GM19023 (cell line): ENCODE measurements around the gene ARRDC3.
"Not testable (repeated sequence)": the region's sequence is repeated elsewhere in the genome, so short reads cannot be mapped to it uniquely, and the experiment has no call there.

ENCODE experiments used
- ATAC-seq: cut with Tn5 transposase; IDR thresholded peaks from one replicate; pipeline ENCODE4 v1.9.1; 2021; ENCODE audit warnings: mild to moderate bottlenecking, moderate library complexity; ENCODE audit not compliant: unreplicated experiment

The ARRDC3 gene

DNA sequence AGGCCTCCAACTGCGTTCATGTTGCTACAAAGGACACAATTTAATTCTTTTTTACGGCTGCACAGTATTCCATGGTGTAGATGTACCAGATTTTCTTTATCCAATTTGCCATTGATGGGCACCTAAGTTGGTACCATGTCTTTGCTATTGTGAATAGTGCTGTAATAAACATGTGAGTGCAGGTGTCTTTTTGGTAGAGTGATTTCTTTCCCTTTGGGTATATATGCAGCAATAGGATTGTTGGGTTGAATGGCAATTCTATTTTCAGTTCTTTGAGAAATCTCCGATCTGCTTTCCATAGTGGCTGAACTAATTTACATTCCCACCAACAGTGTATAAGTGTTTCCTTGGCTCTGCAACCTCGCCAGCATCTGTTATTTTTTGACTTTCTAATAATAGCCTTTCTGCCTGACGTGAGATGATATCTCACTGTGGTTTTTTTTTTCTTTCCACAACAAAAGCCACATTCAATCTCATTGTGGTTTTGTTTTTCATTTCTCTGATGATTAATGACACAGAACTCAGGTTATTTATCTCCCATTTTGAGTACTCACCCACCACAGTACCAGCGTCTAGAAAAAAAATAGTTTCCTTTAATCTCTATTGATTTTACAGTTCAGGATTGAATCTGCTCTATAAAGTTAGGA is 21.9 kb downstream of the ARRDC3 start:
- peak; percentile 63 for ATAC-seq

DNA sequence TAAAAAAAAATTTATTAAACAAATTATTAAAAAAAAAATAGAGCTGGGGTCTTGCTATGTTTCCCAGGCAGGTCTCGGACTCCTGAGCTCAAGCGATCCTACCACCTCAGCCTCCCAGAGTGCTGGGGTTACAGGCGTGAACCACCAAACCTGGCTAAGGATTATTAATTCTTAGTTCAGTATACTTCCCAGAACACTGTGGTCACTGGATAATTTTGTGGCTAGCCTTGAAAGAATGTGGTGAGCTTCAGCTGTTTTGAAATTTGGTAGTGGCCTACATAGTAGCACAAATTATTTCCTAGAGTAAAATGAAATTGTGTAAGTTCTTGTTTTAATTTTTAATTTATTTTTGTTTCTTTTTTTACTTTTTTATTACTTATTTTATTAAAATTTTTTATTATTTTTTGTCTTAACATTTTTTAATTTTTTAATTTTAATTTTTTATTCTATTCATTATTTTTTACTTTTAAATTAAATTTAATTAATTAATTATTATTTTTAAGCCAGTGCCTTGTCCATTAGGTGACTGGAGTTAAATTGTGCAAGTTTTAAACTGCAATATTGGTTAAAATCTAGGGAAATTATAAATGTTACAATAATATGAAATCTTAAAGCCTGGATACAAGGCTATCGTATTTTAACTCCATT is 23.0 kb downstream of the ARRDC3 start:
- no peak for ATAC-seq

DNA sequence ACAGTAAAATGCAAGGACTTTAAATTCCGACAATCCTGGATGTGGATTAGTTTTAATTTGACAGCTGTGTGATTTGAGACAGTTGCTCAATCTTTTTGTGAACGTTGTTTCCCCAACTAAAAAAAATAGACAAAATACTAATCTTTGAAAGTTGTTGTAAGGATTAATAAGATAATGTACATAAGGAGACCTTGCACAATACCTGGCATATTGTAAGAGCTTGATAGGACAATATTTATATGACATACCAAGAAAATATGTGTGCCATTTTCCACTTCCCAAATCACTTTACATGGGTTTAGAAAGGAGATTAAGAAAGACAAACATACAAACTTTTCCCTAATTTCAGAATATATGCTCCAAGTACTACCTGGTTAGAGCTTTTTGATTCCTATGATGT is 25.3 kb downstream of the ARRDC3 start:
- ATAC-seq = no peak

DNA sequence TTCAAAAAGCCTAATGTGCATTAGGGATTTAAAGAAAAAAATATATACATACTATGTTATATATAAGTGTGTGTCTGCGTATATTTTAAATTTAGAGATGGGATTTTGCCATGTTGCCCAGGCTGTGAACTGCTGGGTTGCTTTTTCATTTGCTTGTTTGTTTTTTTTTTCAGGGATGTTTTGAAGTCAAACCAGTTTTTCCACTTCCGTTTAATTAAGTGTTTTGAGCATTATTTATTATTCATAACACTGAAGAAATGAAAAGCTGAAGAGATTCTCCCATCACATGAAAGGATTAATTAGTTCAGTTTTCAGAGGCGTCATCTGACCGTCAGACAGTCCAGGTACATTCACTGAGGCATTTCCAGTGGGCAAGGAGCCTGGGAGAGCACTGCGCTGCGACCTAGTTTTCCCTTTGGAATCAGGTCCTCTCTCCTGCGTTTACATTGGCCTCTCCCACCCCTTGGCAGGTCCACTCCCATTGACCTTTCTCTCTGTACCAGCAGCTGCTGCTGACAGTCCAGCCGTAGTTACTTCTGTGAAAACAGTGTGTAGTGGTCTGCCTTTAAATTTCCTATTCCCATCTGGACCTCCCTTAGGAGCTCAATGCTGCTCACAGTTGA is 26.0 kb downstream of the ARRDC3 start:
- ATAC-seq = no peak

DNA sequence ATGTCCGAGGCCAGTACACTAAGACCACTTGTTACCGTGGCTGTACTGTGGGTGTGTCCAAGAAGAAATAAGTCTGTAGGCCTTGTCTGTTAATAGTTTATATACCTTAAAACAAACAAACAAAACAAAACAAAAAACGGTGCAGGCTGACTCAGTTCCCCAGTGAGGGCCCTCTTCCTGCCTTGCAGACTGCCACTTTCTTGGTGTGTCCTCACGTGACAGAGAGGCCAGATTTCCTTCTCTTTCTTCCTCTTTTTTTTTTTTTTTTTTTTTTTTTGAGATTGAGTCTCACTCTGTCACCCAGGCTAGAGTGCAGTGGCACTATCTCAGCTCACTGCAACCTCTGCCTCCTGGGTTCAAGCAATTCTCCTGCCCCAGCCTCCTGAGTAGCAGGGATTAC is 28.2 kb downstream of the ARRDC3 start:
- not testable (repeated sequence) for ATAC-seq

DNA sequence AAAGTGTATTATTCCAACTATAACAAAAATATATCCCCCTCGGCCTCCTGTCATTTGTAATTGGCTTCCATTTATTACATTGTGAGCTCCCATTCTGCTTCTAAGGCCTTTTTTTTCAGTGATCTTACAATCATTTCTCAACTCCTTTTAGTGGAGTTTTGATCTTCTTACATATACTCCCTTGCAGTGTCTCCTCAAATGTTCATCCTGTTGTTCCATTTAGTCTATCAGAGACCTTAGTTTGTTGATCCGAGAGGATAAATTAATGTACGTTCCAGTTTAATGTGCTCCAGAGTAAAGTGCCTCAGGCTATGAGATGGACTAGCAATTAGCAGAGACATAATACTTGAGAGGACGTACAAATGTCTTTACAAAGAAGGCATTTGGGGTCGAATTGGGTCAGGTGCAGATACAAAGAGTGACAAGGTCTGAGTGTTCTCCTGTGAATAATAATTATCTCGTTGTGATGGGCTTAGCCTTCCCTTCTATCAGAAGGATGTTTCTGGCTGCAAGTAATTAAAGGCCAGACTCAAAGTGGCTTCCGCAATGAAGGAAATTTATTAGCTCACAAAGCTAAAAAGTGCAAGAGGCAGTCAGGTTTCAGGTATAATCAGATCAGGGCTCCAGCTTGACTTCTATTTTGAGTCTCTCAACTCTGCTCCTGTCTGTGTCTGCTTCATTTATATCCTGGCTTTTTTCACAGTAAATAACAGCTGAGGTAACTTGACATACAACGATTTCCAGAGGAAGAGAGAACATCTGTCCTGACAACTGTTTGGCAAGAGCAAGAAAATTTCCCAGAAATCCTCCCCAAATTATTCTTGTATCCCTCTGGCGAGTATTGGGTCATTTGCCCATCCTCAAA is 30.1 kb downstream of the ARRDC3 start:
- no peak for ATAC-seq

DNA sequence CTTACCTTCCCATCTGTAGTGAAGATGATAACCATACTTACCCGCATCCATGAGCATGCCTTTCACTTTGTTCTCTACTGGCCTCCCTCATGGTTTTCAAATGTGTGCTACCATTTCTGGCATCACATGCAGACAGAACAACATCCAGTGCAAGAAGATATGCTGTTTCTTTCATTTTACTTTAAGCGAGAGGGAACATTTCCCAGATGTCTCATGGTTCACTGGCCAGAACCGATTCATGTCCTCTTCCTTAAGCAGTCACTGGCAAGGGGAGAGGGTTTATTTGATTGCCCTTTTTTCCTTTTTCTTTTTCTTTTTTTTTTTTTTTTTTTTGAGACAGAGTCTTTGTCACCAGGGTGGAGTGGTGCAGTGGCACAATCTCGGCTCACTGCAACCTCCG is 37.7 kb downstream of the ARRDC3 start:
- ATAC-seq = no peak

DNA sequence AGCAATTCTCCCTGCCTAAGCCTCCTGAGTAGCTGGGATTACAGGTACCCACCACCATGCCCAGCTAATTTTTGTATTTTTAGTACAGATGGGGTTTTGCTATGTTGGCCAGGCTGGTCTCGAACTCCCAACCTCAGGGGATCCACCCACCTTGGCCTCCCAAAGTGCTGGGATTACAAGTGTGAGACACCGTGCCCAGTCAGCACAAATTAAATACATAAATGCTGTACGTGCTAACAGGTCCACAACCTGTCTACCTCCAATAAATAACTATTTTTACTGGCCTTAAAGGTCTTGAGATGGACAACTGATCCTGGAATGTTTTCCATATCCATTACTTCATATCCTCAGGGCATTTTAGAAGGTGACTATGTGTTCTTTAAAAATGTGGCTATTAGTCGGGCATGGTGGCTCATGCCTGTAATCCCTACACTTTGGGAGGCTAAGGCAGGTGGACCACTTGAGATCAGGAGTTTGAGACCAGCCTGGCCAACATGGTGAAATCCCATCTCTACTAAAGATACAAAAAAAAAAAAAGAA is 38.4 kb downstream of the ARRDC3 start:
- not testable (repeated sequence) for ATAC-seq

DNA sequence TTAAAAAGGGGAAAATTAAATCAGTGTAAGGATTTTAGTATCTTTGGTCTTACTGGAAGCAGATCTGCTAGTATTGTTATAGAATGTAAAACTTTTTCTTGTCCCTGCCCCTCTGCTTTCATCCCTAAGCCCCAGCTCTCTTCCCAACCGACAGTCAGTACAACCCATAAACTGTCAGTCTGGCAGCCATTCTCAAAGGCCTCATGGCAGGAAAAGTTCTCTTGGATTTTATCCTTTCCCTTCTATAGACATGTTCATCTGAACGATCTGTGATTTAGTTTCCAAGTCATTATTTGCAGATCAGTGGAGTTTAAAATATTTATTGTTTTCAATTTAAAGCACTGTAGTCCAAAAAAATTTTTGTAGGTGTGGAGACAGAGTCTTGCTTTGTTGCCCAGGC is 39.2 kb downstream of the ARRDC3 start:
- ATAC-seq = no peak

DNA sequence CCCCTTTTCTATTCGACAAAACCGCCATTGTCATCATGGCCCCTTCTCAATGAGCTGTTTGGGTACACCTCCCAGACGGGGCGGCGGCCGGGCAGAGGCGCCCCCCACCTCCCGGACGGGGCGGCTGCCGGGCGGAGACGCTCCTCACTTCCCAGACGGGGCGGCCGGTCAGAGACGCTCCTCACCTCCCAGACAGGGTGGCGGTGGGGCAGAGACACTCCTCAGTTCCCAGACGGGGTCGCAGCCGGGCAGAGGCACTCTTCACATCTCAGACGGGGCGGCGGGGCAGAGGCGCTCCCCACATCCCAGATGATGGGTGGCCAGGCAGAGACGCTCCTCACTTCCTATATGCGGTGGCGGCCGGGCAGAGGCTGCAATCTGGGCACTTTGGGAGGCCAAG is 40.2 kb downstream of the ARRDC3 start:
- ATAC-seq = not testable (repeated sequence)

DNA sequence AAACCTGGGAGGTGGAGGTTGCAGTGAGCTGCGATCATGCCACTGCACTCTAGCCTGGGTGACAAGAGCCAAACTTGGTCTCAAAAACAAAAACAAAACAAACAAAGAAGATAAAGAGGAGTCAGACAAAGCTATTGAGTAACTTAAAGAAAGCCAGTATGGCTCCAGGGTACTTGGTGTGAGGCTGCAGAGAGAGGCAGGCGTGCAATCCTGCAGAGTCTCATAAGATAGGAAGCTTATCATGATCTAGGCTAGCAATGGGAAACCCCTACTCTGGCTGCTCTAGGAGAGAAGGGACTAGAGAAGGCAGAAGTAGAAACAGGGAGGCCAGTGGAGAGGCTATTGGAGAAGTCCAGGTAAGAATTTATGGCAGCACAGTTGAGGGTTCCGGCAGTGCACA is 42.0 kb downstream of the ARRDC3 start:
- ATAC-seq = no peak

DNA sequence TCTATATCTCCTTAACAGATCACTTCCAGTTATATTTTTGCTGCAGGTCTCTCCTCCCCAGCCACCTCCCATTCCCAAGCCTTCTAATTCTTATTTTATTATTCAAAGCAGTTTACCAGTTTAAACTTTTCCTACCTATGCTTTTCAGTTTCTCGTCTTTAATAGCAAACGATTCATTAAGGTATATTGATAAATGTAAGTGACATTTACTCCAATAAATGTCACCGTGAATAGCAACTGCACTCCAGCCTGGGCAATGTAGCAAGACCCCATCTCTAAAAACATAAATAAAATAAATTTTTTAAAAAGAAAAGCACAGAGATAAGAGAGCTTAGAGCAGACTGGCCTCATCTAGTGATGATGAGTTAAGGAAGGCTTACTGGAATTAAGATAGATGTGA is 42.6 kb downstream of the ARRDC3 start:
- ATAC-seq = no peak

DNA sequence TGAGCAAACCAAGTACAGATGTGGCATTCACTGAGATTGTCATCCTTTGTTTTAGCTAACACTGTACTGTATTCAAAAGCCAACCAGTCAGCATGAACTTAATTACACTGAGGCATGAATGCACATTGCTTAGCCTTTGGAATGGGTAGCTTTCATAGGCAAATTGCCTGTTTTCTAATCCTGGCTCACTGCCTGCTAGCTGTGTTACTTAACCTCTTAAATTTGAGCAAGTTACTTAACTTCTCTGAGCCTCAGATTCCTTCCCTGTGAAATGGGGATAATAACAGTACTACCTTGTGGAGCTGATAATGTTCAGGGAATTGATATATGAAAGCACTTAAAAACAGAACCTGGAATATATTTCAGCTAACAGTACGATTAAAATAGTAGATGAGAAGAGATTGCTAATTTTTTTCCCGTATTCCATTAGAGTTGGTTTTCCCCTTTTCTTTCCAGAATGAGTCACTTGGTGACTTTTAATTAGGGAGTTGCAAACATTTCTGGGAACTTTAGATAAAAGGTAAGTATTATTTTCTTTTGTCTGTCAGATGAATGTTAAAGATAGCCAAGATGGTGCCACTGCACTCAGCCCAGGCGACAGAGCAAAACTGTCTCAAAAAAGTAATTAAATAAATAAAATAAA is 43.9 kb downstream of the ARRDC3 start:
- no peak for ATAC-seq

DNA sequence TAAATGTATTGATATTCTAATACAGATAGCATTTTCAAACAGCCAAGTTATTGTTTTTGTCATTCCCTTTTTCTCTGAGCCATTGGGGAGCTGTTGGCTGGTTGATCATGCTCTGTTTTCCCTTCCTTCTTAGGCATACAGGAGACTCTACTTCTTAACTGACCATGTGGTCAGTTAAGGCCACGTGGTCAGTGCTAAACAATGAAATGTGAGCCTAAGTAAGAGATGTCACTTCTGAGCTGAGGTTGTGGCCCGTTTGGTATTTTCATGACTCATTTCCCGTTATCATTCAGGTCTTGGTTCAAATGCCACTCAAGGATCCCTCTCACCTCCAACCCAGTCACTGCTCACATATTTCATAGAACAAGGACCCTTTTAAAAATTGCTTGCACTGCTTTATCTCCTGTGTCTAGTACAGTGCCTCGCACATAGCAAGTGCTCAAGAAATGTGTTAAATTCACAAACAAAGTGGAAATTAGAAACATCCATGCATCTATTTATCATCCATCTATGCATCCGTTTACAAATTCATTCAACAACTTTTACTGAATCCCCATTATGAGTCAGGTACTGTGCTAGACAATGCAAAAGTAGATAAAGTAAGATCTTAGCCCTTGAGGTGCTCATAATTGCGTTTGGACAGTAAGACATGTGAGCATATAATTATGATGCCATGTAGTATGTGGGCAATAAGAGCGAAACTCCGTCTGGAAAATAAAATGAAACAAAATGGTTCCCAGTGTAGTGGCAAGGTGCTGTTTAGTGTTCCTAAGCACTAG is 50.7 kb downstream of the ARRDC3 start:
- peak; percentile 63 for ATAC-seq

DNA sequence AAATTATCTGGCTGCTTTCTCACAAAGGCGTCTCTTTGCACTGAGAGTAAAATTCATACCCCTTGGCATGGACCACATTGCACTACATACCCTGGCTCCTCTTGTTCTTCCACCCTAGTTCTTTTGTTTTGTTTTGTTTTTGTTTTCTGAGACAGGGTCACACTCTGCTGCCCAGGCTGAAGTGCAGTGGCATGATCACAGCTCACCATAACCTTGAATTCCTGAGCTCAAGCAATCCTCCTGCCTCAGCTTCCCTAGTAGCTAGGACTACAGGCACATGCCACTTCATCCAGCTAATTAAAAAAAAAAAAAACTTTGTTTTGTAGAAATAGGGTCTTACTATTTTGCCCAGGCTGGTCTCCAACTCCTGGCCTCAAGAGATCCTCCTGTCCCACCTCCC is 51.4 kb downstream of the ARRDC3 start:
- no peak for ATAC-seq

DNA sequence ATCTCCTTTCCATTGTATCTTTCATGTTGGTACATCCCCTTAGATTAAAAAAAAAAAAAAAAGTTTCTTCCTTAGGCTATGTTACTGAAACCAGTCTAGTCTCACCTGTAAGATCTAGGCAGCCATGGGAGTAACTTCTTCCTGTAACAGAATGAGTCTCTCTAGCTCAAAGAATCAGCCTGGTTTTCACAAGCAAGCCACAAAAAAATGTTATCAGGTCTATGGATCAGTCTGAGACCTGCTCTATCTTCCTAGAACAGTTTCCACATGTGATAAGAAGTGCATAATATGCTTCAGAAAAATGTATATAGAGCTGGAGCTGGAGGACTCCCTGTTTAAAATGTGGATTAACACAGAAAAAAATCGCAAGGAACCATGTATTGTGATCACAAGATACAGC is 53.8 kb downstream of the ARRDC3 start:
- ATAC-seq = no peak

DNA sequence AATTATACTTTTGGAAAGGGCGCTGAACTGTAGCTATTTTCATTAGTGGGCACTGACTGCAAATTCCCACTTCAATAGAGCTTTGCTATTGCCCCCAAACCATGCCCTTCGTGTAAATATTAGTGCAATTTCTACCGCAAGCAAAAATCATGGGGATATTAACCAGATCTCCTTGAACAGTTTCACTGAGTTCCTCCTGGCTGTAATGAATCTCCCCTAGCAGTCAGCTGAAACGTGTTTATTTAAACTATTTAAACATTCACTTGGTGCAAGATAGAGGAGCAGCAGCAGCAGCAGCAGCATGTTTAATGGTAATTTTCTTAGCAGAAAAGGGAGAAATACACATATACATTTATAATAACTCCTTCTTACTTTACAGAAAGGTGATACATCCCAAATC is 54.4 kb downstream of the ARRDC3 start:
- ATAC-seq = no peak

DNA sequence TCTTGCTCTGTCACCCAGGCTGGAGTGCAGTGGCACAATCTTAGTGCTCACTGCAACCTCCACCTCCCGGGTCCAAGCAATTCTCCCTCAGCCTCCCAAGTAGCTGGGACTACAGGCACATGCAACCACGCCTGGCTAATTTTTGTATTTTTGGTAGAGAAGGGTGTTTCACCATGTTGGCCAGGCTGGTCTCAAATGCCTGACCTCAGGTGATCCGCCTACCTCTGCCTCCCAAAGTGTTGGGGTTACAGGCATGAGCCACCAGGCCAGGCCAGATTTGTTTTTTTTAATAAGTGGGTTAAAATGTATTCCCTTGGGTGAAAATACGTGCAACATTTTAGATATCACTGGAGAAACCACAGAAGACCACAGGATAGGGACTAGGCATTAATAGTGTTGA is 60.1 kb downstream of the ARRDC3 start:
- ATAC-seq = not testable (repeated sequence)

DNA sequence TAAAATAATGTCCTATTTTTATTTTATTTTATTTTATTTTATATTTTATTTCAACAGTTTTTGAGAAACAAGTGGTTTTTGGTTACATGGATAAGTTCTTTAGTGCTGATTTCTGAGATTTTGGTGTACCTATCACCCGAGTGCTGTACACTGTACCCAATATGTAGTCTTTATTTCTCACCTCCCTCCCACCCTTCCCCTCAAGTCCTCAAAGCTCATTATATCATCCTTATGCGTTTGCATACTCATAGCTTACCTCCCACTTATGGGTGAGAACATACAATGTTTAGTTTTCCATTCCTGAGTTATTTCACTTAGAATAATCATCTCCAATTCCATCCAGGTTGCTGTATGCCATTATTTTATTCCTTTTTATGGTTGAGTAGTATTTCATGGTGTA is 63.5 kb downstream of the ARRDC3 start:
- ATAC-seq = no peak

DNA sequence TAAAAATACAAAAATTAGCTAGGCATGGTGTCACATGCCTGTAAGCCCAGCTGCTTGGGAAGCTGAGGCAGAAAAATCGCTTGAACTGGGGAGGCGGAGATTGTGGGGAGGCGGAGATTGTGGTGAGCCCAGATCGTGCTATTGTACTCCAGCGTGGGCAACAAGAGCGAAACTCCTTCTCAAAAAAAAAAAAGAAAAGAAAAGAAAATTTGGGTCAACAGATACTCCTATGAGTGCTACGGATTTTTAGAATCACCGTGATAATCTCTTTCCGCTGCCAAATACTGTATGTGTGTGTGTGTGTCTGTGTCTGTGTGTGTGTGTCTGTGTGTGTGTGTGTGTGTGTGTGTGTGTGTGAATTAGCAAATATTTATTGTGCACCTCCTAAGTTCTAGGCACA is 64.4 kb downstream of the ARRDC3 start:
- no peak for ATAC-seq
